Activated T-cell treated with anti-CD3 and anti-CD28 coated beads for 1 hour (primary cell): Measurements from ENCODE around the gene VPS26A.
"Not testable (repeated sequence)": the region's sequence is repeated elsewhere in the genome, so short reads cannot be mapped to it uniquely, and the experiment has no call there.

Source experiments
- DNase-seq: peaks from one replicate; pipeline ENCODE4 v3.0.0-alpha.2; 2020; ENCODE audit warnings: low read depth

Gene VPS26A

DNA sequence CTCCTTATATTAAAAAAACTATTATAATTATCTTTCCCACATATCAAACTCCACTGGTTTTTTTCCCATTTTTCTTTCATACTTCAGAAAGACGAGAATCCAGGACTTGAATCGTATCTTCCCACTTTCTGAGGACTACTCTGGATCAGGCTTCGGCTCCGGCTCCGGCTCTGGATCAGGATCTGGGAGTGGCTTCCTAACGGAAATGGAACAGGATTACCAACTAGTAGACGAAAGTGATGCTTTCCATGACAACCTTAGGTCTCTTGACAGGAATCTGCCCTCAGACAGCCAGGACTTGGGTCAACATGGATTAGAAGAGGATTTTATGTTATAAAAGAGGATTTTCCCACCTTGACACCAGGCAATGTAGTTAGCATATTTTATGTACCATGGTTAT lies 20.2 kb upstream of the VPS26A start:
- DNase-seq: no peak

DNA sequence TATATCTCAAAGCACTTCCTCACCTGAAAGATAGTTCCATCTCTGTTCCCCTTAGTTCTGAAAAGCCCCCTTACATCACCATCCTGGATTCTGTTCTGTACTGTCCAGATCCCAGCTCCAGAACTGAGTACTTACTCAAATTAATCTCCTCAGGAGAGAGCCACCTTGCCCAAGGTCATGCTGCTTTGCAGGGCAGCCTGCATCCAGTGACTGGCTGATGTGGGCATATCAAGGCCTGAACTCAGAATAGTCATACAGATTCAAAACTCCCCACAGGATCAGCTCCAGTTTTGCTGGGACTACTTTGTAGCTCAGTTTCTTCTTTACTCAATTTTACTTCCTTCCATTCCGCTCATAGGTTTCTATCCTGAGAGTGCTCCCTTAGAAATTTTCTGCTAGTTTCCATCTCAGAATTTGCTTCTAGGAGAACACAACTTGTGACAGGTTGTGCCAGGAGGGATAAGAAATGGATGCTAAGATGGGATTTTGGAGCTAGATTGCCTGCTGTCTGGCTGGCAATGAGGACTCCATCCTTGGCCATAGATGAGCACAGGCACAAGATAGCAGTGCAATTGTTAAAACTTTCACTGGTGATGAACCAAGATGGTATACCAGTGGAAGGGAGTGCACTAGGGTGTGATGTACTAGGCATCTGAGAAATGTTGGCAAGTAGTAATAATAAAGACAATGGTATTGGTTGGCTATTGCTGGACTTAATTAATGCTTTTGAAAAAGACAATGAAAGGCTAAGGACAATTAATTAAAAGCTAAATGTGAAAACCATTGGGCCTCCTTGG lies 18.8 kb upstream of the VPS26A start:
- DNase-seq: no peak

DNA sequence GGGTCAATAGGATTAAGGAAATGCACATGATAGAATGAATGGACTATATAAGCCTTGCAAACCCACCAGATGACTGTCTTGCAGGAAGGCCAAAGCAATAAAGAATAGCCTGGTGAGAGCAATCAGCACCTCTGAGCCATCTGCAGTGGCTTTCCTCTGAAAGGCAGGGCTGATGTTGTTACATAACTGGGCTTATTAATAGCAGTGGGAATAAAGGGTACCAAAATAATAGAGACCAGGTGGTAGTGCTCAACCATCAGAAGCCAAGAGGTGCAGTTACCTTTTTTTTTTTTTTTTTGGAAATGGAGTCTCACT lies 16.8 kb upstream of the VPS26A start:
- no peak for DNase-seq

DNA sequence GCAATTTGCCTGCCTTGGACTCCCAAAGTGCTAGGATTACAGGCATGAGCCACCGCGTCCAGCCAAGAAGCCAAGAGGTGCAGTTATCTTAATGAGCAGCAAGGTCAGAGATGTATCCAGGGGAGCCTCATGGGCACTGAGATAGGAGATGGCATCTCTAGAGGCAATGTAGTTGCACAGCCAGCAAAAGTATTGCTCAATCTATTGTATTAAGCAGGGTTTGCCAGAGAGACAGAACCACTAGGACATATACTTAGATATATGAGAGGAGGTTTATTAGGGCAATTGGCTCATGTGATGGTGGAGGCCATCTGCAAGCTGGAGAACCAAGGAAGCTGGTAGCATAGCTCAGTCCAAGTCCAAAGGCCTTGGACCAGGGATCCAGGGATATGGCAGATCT lies 16.3 kb upstream of the VPS26A start:
- DNase-seq: no peak

DNA sequence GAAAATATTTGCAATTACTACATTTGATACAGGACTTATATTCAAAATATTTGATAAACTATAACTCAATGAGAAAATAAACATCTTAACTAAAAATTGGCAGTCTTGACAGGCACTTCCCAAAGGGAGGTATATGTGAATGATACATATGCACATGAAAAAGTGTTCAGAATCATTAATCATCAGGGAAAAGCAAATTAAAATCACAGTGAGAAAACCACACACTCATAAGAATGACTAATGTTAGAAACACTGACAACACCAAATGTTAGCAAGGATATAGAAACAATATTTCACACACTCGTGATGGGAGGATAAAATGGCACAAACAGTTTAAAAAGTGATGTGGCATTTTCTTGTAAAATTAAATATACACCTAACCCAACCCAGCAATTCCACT lies 4.1 kb upstream of the VPS26A start:
- DNase-seq: no peak

DNA sequence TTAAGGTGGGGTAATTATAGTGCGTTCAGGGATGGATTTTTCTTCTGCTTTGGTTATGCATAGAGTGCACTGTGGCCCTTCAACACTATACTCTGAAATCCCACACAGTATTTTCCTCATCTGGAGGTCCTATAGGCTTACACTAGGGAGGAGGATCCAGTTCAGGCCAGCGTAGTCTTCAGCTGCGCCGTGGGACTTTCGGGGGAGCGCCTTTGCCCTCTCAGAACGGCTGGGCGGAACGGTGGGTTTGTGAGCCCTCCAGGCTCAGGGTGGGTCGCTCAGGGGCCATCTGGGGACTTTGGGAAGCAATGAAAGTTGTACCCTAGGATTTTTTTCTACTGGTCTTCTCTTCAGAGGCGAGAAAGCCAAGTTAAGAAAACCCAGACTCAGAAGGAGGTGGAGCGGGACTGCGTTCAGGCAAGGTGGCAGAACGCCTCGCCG lies 652 bp upstream of the VPS26A start:
- no peak for DNase-seq

DNA sequence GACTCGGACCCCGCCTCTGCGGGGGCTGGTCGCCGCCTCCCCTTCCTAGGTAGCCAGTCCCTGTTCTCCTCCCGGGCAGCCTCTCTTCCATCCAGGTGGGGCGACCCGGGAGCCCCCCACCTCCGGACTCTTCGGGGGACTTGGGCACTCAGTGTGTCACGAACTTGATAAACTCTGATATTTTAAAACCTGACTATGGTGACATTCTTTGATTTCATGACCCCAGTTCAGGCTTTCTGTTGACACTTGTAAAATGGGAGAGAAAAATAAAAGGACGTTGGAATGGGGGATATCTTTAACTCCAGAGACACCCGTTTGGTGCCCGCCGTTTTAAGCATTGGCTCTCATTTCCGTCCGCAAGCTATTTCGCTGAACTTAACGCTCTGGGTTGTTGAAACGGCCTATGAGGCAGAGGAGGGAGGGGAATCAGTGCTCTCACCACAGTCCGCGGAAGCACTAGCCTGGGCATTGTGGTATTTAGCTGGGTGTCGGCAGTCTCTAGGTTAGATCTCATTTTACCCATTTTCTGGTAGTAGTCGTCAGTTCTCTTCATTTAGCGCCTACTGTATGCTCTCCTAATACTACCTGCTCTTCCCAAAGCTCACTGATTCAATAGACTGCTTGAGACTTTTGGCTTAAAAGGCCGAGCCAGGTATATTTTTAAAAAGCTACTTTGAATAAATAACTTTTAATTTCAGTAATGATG lies 738 bp downstream of the VPS26A start:
- DNase-seq: peak; percentile 22

DNA sequence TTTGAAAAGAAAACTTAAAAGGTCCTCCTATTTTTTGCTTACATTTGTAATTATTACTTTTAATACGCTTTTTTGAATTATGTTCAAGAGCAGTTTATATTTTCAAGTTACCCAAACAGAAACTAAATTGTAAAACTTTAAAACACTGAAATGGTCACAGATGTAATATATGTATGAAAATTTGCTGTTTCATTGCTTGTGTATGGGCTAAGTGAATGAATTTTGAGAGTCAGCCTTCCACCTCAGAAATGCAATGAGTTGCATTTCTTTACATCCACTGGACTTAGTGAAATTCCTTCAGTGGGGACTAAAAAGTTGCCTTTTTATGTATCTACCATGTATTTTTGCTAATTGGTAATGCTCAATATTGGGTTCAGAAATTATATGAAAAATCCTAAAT lies 1.6 kb downstream of the VPS26A start:
- no peak for DNase-seq

DNA sequence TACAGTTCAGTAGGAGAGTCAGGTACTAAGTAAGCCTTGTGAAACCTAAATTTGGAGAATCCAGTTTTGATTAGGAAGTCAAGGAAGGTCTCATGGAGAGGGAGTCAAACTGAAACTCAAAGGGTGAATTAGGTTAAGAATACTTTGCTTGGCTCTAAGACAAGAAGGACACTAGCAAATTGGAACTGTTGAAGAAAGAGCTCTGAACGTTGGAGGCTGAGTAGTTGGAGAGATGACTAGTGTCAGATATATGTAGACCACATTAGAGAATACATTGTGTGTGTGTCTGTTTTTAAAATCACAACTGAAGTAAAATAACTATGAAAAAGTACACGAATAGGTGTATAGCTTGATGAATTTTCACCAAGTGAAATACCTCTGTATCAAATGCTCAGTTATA lies 6.3 kb downstream of the VPS26A start:
- no peak for DNase-seq

DNA sequence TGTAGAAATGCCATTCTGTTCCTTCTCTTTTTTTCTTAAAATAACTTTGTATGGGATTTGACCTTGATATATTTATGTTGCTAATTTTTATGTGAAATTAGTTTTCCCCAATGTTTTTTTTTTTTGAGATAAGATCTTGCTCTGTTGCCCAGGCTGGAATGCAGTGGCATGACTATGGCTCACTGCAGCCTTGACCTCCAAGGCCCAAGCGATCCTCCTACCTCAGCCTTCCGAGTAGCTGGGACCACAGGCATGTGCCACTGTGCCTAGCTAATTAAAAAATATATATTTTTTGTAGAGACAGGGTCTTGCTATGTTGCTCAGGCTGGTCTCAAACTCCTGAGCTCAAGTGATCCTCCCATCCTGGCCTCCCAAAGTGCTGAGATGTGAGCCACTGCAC lies 16.0 kb downstream of the VPS26A start:
- no peak for DNase-seq

DNA sequence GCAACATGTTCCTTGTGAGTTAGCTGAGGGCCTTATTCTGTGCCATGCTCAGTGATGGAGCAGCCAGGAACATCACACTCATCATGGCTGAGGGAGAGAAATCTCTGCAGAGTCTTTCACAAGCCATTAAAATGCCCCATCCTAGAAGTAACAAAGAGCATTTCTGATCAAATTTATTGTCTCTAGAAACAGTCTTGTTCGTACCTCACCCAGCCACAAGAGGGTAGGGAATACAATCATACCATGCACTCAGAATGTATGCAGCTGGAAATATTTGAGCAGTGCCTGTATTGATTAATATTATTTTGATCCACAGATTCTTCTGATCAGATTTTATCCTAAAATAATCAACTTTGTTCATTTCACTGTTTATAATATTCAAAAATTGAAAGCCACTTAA lies 17.3 kb downstream of the VPS26A start:
- DNase-seq: no peak

DNA sequence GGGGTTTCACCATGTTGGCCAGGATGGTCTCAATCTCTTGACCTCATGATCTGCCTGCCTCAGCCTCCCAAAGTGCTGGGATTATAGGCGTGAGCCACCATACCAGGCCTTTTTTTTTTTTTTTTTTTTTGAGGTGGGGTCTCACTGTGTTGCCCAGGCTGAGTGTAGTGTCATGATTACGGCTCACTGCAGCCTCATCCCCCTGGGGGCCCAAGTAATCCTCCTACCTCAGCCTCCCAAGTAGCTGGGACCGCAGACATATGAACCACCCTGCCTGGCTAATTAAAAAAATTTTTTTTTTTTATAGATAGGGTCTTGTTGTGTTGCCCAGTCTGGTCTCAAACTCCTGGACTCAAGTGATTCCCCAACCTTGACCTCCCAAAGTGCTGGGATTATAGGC lies 18.1 kb downstream of the VPS26A start:
- not testable (repeated sequence) for DNase-seq

DNA sequence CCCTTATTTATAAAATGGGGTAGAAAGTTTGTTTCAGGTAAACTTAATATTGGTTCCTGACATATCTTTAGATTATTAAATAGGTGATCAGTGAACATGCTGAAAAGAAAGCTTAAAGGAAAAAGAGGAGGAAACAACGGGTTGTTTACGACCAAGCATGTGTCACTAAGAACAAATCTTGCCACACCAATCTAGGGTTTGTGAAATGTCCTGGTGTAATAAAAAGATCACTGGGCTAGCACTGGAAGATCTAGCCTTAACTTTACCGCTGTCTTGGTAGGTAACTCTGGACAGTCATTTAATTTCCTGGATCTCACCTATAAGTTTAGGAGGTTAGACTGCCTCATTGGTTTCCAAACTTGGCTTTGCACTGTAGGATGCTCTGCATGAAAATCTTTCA lies 19.0 kb downstream of the VPS26A start:
- DNase-seq: no peak

DNA sequence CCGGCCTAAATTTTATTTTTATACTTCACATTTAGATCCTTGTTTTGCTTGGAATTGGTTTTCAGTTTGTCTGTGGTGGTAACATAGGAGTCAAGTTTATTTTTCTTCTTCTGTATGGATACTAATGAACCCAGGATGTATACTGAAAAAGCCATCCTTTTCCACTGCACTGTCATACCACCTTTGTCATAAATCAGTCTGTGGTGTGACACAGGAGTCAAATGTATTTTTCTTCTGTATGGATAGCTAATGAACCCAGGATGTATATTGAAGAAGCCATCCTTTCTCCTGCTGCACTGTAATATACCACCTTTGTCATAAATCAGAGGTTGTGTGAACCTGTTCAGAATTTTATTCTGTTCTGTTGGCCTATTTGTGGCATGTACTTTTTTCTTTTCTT lies 21.4 kb downstream of the VPS26A start:
- DNase-seq: no peak

DNA sequence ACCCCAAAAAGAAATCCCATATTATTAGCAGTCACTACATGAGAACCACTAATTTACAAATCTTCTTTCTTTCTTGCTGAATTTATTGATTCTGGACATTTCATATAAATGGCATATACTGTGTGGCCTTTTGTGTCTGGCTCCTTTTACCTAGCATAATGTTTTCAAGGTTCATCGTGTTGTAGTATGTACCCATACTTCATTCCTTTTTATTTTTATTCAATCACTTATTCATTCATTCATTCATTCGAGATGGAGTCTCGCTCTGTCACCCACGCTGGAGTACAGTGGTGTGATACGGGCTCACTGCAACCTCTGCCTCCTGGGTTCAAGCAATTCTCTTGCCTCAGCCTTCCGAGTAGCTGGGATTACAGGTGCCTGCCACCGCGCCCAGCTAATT lies 21.9 kb downstream of the VPS26A start:
- no peak for DNase-seq

DNA sequence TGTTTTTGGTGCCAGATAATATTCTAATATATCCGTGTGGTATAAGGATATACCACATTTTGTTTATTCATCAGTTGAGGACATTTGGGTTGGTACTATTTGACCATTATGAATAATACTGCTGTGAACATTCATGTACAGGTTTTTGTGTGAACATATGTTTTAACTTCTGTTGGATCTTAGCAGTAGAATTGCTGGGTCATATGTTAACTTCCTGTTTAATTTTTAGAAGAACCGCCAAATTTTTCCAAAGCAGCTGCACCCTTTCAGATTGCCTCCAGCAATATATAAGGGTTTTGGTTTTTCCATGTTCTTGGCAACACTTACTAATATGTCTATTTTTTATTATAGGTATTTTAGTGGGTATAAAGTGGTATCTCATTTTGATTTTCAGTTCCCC lies 22.8 kb downstream of the VPS26A start:
- no peak for DNase-seq

DNA sequence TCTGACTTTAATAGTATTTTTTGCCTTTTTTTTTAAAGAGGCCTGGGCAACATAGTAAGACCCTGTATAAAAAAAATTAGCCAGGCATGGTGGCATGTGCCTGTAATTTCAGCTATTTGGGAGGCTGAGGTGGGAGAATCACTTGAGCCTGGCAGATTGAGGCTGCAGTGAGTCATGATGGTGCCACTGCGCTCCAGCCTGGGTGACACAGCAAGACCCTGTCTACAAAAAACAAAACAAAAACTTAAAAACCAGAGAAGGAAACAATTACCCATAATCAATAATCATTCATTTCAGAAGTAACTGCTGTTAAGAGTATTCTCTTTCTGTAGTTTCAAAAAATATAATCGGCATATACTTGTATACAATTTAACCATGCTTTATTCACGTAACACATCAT lies 28.0 kb downstream of the VPS26A start:
- DNase-seq: no peak

DNA sequence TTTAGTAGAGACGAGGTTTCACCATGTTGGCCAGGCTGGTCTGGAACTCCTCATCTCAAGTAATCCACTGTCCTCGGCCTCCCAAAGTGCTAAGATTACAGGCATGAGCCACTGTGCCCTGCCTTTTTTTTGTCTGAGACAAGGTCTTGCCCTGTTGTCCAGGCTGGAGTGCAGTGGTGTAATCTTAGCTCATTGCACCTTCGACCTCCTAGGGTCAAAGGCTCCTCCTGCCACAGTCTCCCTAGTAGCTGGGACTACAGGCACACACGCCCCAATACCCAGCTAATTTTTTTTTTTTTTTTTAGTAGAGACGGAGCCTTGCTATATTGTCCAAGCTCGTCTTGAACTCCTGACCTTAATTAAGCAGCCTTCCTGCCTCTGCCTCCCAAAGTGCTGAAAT lies 29.2 kb downstream of the VPS26A start:
- no peak for DNase-seq

DNA sequence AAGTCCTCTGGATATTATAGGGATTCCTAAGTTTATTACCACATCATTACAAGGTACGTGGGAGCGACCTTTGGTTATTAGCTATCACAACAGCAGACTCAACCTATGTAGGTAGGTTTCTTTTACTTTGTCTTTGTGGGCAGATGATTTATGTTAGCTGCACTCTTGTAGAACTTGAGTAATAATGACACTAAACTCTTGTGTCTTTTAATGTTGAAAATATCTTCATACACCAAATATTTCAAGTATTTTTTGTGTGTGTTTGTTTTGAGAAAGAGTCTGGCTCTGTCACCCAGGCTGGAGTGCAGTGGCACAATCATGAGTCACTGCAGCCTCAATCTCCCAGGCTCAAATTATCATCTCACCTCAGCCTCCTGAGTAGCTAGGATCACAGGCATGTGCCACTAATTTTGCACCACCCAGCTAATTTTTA lies 36.8 kb downstream of the VPS26A start:
- no peak for DNase-seq

DNA sequence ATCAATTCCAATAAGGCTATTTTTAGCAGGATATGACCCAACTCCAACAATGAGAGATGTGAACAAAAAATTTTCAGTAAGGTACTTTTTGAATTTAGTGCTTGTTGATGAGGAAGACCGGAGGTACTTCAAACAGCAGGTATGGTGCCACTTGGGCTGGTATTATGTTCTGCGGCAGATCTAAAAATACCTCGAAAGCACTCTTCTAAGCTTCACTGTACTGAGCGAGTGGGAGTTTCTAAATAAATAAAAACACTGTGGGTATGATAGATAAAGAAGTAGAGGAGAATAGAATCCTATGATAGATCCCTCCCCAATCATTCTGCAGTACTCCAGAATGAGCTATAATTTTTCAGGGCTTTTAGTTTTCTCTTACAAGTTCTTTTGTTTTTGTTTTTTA lies 44.5 kb downstream of the VPS26A start:
- no peak for DNase-seq

DNA sequence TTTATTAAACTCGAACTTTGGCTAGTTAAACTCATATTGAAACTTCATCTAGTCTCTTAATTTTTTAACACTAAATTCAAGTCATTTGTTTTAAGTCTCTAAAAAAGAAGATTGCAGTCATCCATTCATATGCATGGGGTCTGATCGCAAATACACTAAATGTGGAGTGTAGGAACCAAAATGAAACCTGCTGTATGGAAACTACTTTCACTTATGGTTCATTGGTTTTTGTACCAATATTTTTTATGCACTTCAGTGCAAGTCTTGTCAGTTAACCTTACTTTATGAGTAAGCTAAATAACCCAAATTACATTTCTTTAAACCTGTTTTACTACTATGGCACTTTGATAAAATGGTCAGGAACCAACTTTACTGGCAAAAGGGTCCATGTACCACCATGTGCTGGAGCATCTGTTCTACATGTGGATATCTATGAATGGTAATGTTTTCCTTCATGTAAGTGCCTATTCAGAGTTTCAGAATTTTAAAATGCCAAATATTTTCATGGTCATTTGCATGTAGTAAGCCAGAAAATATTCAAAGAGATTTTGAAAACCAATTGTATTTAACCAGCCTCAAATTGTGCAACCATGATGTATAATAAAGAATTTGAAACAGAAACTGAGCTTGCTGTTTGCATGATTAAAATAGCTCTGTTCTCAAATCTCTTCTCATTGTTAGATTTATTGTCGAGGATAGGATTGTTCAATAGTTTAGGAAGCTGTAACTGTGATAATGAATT lies 48.4 kb downstream of the VPS26A start:
- no peak for DNase-seq

DNA sequence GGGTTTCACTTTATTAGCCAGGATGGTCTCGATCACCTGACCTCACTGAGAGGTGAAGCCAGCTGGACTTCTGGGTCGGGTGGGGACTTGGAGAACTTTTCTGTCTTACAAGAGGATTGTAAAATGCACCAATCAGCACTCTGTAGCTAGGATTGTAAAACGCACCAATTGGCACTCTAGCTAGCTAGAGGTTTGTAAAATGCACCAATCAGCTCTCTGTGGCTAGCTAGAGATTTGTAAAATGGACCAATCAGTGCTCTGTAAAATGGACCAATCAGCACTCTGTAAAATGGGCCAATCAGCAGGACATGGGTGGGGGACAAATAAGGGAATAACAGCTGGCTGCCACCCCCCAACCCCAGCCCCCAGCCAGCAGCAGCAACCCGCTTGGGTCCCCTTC lies 51.3 kb downstream of the VPS26A start:
- not testable (repeated sequence) for DNase-seq

DNA sequence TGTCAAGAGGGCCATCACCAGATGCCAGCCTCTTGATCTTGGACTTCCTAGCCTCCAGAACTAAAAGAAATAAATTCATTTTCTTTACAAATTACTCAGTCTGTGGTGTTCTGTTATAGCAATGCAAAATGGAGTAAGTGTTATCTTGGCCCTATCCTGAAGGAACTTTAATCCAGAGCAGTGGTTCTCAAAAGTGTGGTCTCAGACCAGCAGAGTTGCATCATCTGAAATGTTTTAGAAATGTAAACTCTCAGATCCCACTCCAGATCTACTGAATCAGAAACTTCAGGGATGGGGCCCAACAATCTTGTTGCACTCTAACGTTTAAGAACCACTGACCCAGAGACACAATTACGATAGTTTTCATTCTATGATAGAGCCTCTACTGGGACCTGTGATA lies 52.8 kb downstream of the VPS26A start:
- DNase-seq: no peak
